HG02973 (cell line): ENCODE measurements around the gene PCDHB13.
"Not testable (repeated sequence)": the region's sequence is repeated elsewhere in the genome, so short reads cannot be mapped to it uniquely, and the experiment has no call there.

Experiments
- ATAC-seq: cut with Tn5 transposase; IDR thresholded peaks from one replicate; pipeline ENCODE4 v1.9.1; 2021; ENCODE audit warnings: moderate library complexity; ENCODE audit not compliant: unreplicated experiment

The PCDHB13 gene

GRCh38 chr5:141201126-141201525, 12.6 kb upstream of the PCDHB13 start:
- ATAC-seq: not testable (repeated sequence)

DNA sequence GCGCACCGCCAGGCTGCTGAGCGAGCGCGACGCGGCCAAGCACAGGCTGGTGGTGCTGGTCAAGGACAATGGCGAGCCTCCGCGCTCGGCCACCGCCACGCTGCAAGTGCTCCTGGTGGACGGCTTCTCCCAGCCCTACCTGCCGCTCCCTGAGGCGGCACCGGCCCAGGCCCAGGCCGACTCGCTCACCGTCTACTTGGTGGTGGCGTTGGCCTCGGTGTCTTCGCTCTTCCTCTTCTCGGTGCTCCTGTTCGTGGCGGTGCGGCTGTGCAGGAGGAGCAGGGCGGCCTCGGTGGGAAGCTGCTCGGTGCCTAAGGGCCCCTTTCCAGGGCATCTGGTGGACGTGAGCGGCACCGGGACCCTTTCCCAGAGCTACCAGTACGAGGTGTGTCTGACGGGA, 12.1 kb upstream of the PCDHB13 start:
- ATAC-seq: not testable (repeated sequence)

DNA sequence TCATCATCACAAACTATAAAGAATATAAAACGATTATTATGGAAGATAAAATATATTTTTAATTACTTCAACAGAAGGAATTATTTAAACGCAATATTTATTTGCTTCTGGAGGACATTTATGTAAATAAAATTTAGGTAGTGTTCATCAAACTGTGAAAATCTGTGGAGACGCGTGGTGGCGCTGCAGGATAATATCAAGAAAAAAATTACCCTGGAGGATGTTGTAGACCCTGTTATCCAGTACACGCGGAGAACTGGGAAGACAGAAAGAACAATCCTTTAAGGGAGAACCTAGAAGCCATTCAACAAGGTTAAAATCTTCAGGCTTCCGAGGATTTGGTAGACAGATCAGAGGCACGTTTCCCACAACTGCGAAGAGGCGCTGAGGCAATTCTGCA, 5.2 kb upstream of the PCDHB13 start, which contains the start of gene PCDHB12:
PCDHB12 (plus strand) TSS at position 242 of the 400 bp plus-strand sequence. CDS start 189 bp downstream, outside the sequence.
- ATAC-seq: no peak

- ATAC-seq: not testable (repeated sequence)
Measured at GRCh38 chr5:141210281-141210680, 3.4 kb upstream of the PCDHB13 start.

DNA sequence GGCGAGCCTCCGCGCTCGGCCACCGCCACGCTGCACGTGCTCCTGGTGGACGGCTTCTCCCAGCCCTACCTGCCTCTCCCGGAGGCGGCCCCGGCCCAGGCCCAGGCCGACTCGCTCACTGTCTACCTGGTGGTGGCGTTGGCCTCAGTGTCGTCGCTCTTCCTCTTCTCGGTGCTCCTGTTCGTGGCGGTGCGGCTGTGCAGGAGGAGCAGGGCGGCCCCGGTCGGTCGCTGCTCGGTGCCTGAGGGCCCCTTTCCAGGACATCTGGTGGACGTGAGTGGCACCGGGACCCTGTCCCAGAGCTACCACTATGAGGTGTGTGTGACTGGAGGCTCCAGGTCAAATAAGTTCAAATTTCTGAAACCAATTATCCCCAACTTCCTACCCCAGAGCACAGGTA, 2.9 kb upstream of the PCDHB13 start:
- not testable (repeated sequence) for ATAC-seq

DNA sequence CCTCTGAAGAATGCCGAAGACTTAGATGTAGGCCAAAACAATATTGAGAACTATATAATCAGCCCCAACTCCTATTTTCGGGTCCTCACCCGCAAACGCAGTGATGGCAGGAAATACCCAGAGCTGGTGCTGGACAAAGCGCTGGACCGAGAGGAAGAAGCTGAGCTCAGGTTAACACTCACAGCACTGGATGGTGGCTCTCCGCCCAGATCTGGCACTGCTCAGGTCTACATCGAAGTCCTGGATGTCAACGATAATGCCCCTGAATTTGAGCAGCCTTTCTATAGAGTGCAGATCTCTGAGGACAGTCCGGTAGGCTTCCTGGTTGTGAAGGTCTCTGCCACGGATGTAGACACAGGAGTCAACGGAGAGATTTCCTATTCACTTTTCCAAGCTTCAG, 864 bp downstream of the PCDHB13 start:
- not testable (repeated sequence) for ATAC-seq

DNA sequence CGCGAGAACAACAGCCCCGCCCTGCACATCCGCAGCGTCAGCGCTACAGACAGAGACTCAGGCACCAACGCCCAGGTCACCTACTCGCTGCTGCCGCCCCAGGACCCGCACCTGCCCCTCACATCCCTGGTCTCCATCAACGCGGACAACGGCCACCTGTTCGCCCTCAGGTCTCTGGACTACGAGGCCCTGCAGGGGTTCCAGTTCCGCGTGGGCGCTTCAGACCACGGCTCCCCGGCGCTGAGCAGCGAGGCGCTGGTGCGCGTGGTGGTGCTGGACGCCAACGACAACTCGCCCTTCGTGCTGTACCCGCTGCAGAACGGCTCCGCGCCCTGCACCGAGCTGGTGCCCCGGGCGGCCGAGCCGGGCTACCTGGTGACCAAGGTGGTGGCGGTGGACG, 1.8 kb downstream of the PCDHB13 start:
- not testable (repeated sequence) for ATAC-seq

- ATAC-seq: not testable (repeated sequence)
Measured at GRCh38 chr5:141216035-141216434, 2.3 kb downstream of the PCDHB13 start.

DNA sequence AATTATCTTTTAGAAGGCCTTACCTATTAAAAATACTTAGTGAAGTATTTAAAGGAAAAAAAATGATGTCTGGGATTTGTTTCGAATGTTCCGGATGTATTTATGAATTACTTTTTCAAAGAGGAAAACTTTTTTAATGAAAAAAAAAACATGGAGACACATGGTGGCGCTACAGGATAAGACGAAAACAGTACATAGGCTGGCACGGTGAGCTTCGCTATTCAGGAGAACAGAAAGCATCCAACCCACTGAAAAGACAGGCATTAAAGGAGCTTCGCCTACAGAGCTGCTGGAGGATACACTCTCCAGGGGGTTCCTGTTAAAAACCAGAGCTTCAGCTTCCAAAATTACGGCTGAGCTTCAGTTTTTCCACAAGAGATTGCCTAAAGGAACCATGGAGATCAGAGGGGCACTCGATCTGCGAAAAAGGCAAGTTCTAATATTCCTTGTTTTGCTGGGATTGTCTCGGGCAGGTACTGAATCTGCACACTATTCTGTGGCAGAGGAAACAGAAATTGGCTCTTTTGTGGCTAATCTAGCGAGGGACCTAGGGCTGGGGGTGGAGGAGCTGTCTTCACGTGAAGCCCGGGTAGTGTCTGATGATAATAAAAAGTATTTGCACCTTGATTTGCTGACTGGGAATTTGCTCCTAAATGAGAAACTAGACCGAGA, 9.5 kb downstream of the PCDHB13 start, which contains the start of gene PCDHB14:
PCDHB14 (plus strand) TSS at position 232 of the 672 bp plus-strand sequence; CDS start at position 395, 163 bp downstream.
- no peak for ATAC-seq

DNA sequence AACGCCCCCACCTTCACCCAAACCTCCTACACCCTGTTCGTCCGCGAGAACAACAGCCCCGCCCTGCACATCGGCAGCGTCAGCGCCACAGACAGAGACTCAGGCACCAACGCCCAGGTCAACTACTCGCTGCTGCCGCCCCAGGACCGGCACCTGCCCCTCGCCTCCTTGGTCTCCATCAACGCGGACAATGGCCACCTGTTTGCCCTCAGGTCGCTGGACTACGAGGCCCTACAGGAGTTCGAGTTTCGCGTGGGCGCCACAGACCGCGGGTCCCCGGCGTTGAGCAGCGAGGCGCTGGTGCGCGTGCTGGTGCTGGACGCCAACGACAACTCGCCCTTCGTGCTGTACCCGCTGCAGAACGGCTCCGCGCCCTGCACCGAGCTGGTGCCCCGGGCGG, 11.1 kb downstream of the PCDHB13 start:
- not testable (repeated sequence) for ATAC-seq

DNA sequence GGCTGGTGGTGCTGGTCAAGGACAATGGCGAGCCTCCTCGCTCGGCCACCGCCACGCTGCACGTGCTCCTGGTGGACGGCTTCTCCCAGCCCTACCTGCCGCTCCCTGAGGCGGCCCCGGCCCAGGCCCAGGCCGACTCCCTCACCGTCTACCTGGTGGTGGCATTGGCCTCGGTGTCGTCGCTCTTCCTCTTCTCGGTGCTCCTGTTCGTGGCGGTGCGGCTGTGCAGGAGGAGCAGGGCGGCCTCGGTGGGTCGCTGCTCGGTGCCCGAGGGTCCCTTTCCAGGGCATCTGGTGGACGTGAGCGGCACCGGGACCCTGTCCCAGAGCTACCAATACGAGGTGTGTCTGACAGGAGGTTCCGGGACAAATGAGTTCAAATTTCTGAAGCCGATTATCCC, 11.7 kb downstream of the PCDHB13 start:
- ATAC-seq: not testable (repeated sequence)

DNA sequence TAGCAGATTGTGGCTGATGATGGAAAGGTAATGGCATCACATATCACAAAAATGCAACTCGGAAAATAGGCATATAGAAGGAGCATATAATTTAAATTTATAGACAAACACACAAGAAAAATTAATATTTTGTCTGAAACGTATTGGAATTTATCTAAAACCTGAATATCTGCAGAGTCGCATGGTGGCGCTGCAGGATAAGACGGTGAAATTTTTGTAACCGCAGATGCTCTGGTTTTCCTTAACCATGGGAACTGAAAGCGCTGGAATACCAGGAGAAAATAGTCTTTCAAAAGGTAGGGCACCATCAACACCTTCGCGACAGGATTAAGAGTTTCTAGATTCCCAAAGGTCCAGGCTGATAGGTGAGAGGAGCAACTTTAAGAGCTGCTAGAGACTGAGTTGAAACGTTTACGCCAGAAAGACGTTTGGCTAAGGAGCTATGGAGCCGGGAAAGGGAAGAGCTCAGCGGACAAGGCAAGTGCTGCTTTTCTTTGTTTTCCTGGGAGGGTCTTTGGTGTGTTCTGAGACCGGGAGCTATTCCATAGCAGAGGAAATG, 20.5 kb downstream of the PCDHB13 start:
- no peak for ATAC-seq

DNA sequence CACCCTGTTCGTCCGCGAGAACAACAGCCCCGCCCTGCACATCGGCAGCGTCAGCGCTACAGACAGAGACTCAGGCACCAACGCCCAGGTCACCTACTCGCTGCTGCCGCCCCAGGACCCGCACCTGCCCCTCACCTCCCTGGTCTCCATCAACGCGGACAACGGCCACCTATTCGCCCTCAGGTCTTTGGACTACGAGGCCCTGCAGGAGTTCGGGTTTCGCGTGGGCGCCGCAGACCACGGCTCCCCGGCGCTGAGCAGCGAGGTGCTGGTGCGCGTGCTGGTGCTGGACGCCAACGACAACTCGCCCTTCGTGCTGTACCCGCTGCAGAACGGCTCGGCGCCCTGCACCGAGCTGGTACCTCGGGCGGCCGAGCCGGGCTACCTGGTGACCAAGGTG, 22.2 kb downstream of the PCDHB13 start:
- not testable (repeated sequence) for ATAC-seq

- ATAC-seq: no peak
Measured at GRCh38 chr5:141236516-141237313, 23.0 kb downstream of the PCDHB13 start.

GRCh38 chr5:141241496-141241895, 27.8 kb downstream of the PCDHB13 start:
- ATAC-seq: no peak

GRCh38 chr5:141245250-141245717, 31.6 kb downstream of the PCDHB13 start, which contains the start of gene PCDHB15:
Gene PCDHB15 (plus strand): TSS chr5:141245395. CDS start chr5:141245579, 184 bp downstream.
- ATAC-seq: no peak

GRCh38 chr5:141246971-141247370, 33.3 kb downstream of the PCDHB13 start:
- ATAC-seq: not testable (repeated sequence)

- ATAC-seq: not testable (repeated sequence)
Measured at GRCh38 chr5:141247434-141247833, 33.7 kb downstream of the PCDHB13 start.

DNA sequence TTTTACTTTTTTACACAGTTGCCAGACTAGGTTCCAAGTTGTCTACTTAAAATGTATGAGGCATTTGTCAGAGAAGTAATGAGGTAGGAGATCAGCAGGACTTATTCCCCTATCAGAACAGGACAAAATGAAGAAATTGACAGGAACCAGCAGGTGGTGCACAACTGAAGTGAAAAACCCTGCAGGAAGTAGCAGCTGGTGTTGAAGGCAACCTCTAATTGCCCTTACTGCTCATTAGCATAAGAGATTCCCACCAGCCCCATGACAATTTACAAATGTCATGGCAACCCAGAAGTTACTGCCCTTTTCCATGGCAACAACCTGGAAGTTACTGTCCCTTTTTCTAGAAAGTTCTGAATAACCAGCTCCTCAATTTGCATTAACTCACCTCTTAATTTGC, 36.9 kb downstream of the PCDHB13 start:
- ATAC-seq: no peak

GRCh38 chr5:141258464-141258863, 44.7 kb downstream of the PCDHB13 start:
- no peak for ATAC-seq

GRCh38 chr5:141258948-141259347, 45.2 kb downstream of the PCDHB13 start:
- no peak for ATAC-seq
